Liver (tissue), 9 donors: ENCODE data around the gene UQCC3. TPM values are rescaled to one million over a fixed set of nuclear protein-coding genes. Genes with fewer than 3 reads are reported as not detected.

Experiments used
- DNase-seq: peaks from one replicate; pipeline ENCODE4 v3.0.0-alpha.2; 2017; ENCODE audit warnings: low spot score
- H3K27ac ChIP-seq, 2 donors: one replicate each; pipeline ENCODE4 v1.7.0; 2013; ENCODE audit warnings: inconsistent platforms in 2 of 2, low read length in 2 of 2, control low read depth in 1 of 2, low read depth in 1 of 2, mild to moderate bottlenecking in 1 of 2
- H3K27me3 ChIP-seq, 4 donors: one replicate each; pipeline versions ENCODE4 v1.6.1 to v1.7.0; 2013; ENCODE audit warnings: low read length in 3 of 4, inconsistent platforms in 1 of 4, mild to moderate bottlenecking in 1 of 4, moderate library complexity in 1 of 4; ENCODE audit not compliant: control insufficient read depth in 4 of 4, insufficient read depth in 4 of 4
- H3K36me3 ChIP-seq, 4 donors: one replicate each; pipeline versions ENCODE4 v1.6.1 to v1.7.0; 2013; ENCODE audit warnings: low read length in 3 of 4, mild to moderate bottlenecking in 3 of 4, low read depth in 1 of 4, moderate library complexity in 1 of 4; ENCODE audit not compliant: control insufficient read depth in 4 of 4, insufficient read depth in 3 of 4
- H3K4me1 ChIP-seq, 4 donors: one replicate each; pipeline versions ENCODE4 v1.6.1 to v1.7.0; 2013; ENCODE audit warnings: low read length in 3 of 4, mild to moderate bottlenecking in 3 of 4, moderate library complexity in 1 of 4; ENCODE audit not compliant: control insufficient read depth in 4 of 4, insufficient read depth in 4 of 4
- H3K4me3 ChIP-seq, 3 donors: one replicate each; pipeline versions ENCODE4 v1.6.1 to v1.7.0; 2013; ENCODE audit warnings: low read length in 3 of 3, control low read depth in 1 of 3, low read depth in 1 of 3, mild to moderate bottlenecking in 1 of 3
- H3K9ac ChIP-seq, 2 donors: one replicate each; pipeline ENCODE4 v1.7.0; 2013; ENCODE audit warnings: low read length in 2 of 2, mild to moderate bottlenecking in 2 of 2, moderate library complexity in 2 of 2, control low read depth in 1 of 2, low read depth in 1 of 2
- H3K9me3 ChIP-seq, 4 donors: one replicate each; pipeline versions ENCODE4 v1.6.1 to v1.7.0; 2013; ENCODE audit warnings: low read length in 3 of 4; ENCODE audit not compliant: control insufficient read depth in 4 of 4
- FOXA1 ChIP-seq: IDR thresholded peaks from 2 replicates; pipeline ENCODE4 v1.6.1; 2016; ENCODE audit warnings: antibody characterized with exemption
- FOXA2 ChIP-seq: IDR thresholded peaks from 2 replicates; pipeline ENCODE4 v1.6.1; 2016; ENCODE audit warnings: antibody characterized with exemption
- GABPA ChIP-seq, 2 donors: IDR thresholded peaks in 1 of 2; conservative IDR thresholded peaks in 1 of 2; 2 replicates each; pipeline ENCODE4 v1.6.1; 2016; ENCODE audit warnings: antibody characterized with exemption in 2 of 2, mild to moderate bottlenecking in 1 of 2, moderate library complexity in 1 of 2
- HNF4A ChIP-seq, 2 donors: conservative IDR thresholded peaks; 2 replicates each; pipeline ENCODE4 v1.6.1; 2016; ENCODE audit warnings: antibody characterized with exemption in 2 of 2, mild to moderate bottlenecking in 2 of 2
- HNF4G ChIP-seq: IDR thresholded peaks from 2 replicates; pipeline ENCODE4 v1.6.1; 2016; ENCODE audit warnings: antibody characterized with exemption
- JUND ChIP-seq, 2 donors: IDR thresholded peaks; 2 replicates each; pipeline ENCODE4 v1.6.1; 2016; ENCODE audit warnings: antibody characterized with exemption in 2 of 2
- MAX ChIP-seq: IDR thresholded peaks from 2 replicates; pipeline ENCODE4 v1.6.1; 2016; ENCODE audit warnings: antibody characterized with exemption
- NR2F2 ChIP-seq: IDR thresholded peaks from 2 replicates; pipeline ENCODE4 v1.6.1; 2016; ENCODE audit warnings: antibody characterized with exemption
- RAD21 ChIP-seq, 2 donors: IDR thresholded peaks; 2 replicates each; pipeline ENCODE4 v1.6.1; 2016; ENCODE audit warnings: antibody characterized with exemption in 2 of 2, mild to moderate bottlenecking in 2 of 2
- SP1 ChIP-seq: IDR thresholded peaks from 2 replicates; pipeline ENCODE4 v1.6.1; 2018; ENCODE audit warnings: antibody characterized with exemption, mild to moderate bottlenecking
- TAF1 ChIP-seq: conservative IDR thresholded peaks from 2 replicates; pipeline ENCODE4 v1.6.1; 2016; ENCODE audit warnings: antibody characterized with exemption, mild to moderate bottlenecking
- YY1 ChIP-seq: IDR thresholded peaks from 2 replicates; pipeline ENCODE4 v1.6.1; 2016; ENCODE audit warnings: antibody characterized with exemption, mild to moderate bottlenecking
- WGBS: extraction: QIAGEN DNeasy Blood & Tissue Kit; methylation state at CpG from one replicate; pipeline ENCODE4 v1.1.7; 2013; 5-methylcytosine and 5-hydroxymethylcytosine counted together
- polyA plus RNA-seq, 2 donors: library from polyadenylated mRNA; stranded (reverse) in 1 of 2; unstranded in 1 of 2; fragments of 200-250 nt in 1 of 2; fragments of >200 nt in 1 of 2; fragmentation: Nextera tagmentation in 1 of 2; extraction: Ambion mirVana in 1 of 2; gene quantifications; one replicate each; pipeline versions ENCODE4 v1.2.1 to v1.2.3, GENCODE V29; 2013 to 2015
- total RNA-seq, 2 donors: library from RNA; depleted of rRNA; stranded (reverse); fragments of >200 nt; gene quantifications; one replicate each; pipeline ENCODE4 v1.2.3, GENCODE V29; 2014
- TF ChIP-seq, protein P1 (sequence below): IDR thresholded peaks from 2 replicates; pipeline ENCODE4 v1.6.1; 2016; ENCODE audit warnings: antibody characterized with exemption, mild to moderate bottlenecking
- TF ChIP-seq, protein P2 (sequence below): IDR thresholded peaks from 2 replicates; pipeline ENCODE4 v1.6.1; 2016; ENCODE audit warnings: antibody characterized with exemption
- TF ChIP-seq, protein P3 (sequence below): fragments of 150-350 bp; IDR thresholded peaks from 2 replicates; pipeline ENCODE4 v1.5.1; 2017; ENCODE audit warnings: improper control_type of control experiment, low read depth, low read length; ENCODE audit not compliant: missing input control
- donor health status: healthy.
- donor health status: healthy.
- donor health status: healthy.
- donor health status: healthy.
- donor health status: healthy.

The UQCC3 gene
- total and polyA plus RNA-seq, 4 donors = 2.9 to 12.2 (median 6.6) TPM

DNA sequence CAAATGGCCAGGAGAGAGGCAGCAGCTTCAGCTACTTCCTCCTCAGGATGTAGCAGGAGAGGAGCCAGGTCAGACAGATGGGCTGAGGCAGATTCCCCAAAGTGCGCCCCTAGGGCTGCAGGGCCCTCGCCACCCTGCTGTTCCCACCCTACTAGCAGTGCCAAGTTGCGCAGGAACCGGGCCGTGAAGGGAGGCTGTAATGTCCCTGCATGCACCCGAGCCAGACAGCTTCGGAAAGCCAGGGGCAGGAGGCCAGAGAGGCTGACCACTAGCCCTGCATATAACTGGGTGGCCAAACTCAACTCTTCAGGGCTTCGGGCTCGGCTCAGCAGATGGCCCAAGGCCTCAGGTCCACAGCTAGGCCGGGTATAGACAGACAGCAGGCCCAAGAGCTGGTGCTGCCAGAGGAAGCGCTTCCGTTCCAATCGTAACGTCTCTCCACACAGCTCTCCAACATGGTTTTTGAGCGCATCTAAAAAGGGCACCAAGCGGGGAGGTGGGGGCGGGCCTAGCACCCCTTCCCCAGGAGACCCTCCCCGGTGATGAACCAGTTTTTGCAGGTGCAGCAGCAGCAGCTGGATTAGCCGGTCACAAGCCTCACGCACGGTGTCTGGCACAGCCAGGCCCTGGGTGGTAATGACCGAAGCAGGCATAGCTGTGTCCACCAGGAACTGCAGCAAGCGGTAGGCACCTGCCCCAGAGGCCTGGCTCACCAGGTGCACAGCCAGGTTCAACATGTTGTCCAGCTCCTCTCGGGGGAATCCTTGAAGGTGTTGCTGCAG lies 23.1 kb upstream of the UQCC3 start:
- TF ChIP-seq, protein P1, sequence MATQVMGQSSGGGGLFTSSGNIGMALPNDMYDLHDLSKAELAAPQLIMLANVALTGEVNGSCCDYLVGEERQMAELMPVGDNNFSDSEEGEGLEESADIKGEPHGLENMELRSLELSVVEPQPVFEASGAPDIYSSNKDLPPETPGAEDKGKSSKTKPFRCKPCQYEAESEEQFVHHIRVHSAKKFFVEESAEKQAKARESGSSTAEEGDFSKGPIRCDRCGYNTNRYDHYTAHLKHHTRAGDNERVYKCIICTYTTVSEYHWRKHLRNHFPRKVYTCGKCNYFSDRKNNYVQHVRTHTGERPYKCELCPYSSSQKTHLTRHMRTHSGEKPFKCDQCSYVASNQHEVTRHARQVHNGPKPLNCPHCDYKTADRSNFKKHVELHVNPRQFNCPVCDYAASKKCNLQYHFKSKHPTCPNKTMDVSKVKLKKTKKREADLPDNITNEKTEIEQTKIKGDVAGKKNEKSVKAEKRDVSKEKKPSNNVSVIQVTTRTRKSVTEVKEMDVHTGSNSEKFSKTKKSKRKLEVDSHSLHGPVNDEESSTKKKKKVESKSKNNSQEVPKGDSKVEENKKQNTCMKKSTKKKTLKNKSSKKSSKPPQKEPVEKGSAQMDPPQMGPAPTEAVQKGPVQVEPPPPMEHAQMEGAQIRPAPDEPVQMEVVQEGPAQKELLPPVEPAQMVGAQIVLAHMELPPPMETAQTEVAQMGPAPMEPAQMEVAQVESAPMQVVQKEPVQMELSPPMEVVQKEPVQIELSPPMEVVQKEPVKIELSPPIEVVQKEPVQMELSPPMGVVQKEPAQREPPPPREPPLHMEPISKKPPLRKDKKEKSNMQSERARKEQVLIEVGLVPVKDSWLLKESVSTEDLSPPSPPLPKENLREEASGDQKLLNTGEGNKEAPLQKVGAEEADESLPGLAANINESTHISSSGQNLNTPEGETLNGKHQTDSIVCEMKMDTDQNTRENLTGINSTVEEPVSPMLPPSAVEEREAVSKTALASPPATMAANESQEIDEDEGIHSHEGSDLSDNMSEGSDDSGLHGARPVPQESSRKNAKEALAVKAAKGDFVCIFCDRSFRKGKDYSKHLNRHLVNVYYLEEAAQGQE = no peak
- TF ChIP-seq FOXA2 (no peak), HNF4A (conservative IDR thresholded peaks at IDR 0.05) (no peak), TAF1 (no peak), MAX (no peak), SP1 (no peak), JUND (IDR thresholded peaks at IDR 0.05) (no peak), HNF4G (no peak), FOXA1 (no peak), YY1 (no peak)
- TF ChIP-seq, protein P2, sequence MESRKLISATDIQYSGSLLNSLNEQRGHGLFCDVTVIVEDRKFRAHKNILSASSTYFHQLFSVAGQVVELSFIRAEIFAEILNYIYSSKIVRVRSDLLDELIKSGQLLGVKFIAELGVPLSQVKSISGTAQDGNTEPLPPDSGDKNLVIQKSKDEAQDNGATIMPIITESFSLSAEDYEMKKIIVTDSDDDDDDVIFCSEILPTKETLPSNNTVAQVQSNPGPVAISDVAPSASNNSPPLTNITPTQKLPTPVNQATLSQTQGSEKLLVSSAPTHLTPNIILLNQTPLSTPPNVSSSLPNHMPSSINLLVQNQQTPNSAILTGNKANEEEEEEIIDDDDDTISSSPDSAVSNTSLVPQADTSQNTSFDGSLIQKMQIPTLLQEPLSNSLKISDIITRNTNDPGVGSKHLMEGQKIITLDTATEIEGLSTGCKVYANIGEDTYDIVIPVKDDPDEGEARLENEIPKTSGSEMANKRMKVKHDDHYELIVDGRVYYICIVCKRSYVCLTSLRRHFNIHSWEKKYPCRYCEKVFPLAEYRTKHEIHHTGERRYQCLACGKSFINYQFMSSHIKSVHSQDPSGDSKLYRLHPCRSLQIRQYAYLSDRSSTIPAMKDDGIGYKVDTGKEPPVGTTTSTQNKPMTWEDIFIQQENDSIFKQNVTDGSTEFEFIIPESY = no peak
- TF ChIP-seq, protein P3, sequence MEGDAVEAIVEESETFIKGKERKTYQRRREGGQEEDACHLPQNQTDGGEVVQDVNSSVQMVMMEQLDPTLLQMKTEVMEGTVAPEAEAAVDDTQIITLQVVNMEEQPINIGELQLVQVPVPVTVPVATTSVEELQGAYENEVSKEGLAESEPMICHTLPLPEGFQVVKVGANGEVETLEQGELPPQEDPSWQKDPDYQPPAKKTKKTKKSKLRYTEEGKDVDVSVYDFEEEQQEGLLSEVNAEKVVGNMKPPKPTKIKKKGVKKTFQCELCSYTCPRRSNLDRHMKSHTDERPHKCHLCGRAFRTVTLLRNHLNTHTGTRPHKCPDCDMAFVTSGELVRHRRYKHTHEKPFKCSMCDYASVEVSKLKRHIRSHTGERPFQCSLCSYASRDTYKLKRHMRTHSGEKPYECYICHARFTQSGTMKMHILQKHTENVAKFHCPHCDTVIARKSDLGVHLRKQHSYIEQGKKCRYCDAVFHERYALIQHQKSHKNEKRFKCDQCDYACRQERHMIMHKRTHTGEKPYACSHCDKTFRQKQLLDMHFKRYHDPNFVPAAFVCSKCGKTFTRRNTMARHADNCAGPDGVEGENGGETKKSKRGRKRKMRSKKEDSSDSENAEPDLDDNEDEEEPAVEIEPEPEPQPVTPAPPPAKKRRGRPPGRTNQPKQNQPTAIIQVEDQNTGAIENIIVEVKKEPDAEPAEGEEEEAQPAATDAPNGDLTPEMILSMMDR = no peak
- H3K9me3 ChIP-seq = no peaks in the 10 kb centered on the region
- no peak overlapping the region for H3K4me3 ChIP-seq
- H3K27ac ChIP-seq = no peak overlapping the region
- no peak for DNase-seq
- 96% methylated on average over 24 of the region's 24 CpGs for WGBS
- no peaks in the 10 kb centered on the region for H3K27me3 ChIP-seq
- H3K4me1 ChIP-seq = peaks cover 6 to 44% (median 38%) of the 10 kb centered on the region in 4 donors
- H3K9ac ChIP-seq = no peak overlapping the region
- peaks cover 0 to 12% (median 4%) of the 10 kb centered on the region in 4 donors for H3K36me3 ChIP-seq

- no peak overlapping the region for H3K4me3 ChIP-seq
- no peak overlapping the region for H3K27ac ChIP-seq
- H3K4me1 ChIP-seq = peaks cover 6 to 44% (median 38%) of the 10 kb centered on the region in 4 donors
- no peak for DNase-seq
- peaks cover 0 to 12% (median 4%) of the 10 kb centered on the region in 4 donors for H3K36me3 ChIP-seq
- H3K9me3 ChIP-seq = no peaks in the 10 kb centered on the region
- WGBS = 93% methylated on average over 11 of the region's 11 CpGs
- TF ChIP-seq HNF4A (conservative IDR thresholded peaks at IDR 0.05) (no peak), MAX (no peak), YY1 (no peak), RAD21 (IDR thresholded peaks at IDR 0.05) (no peak), NR2F2 (no peak), HNF4G (no peak), GABPA (IDR thresholded peaks at IDR 0.05 in 1 of 2, conservative IDR thresholded peaks at IDR 0.05 in 1 of 2) (no peak)
- TF ChIP-seq, protein P1 = no peak
- no peak overlapping the region for H3K9ac ChIP-seq
- H3K27me3 ChIP-seq = no peaks in the 10 kb centered on the region
Measured at GRCh38 chr11:62648967-62649364, 22.5 kb upstream of the UQCC3 start.
